HEK293T (cell line): ENCODE data around the gene EXOC7.

Source experiments
- ARNT ChIP-seq: fragments of 450-650 bp; IDR thresholded peaks from 2 replicates; pipeline ENCODE4 v1.6.1; 2017; ENCODE audit warnings: mild to moderate bottlenecking
- BHLHE40 ChIP-seq: fragments of 450-650 bp; IDR thresholded peaks from 2 replicates; pipeline ENCODE4 v1.6.1; 2016; ENCODE audit warnings: mild to moderate bottlenecking, moderate library complexity, borderline replicate concordance
- ELF4 ChIP-seq: fragments of 450-650 bp; IDR thresholded peaks from 2 replicates; pipeline ENCODE4 v1.6.1; 2017; ENCODE audit warnings: antibody characterized with exemption
- FOXM1 ChIP-seq: fragments of 450-650 bp; IDR thresholded peaks from 2 replicates; pipeline ENCODE4 v1.6.1; 2017; ENCODE audit warnings: mild to moderate bottlenecking, borderline replicate concordance
- HDGF ChIP-seq: fragments of 450-650 bp; IDR thresholded peaks from 2 replicates; pipeline ENCODE4 v1.6.1; 2017; ENCODE audit warnings: antibody characterized with exemption, borderline replicate concordance
- L3MBTL2 ChIP-seq: fragments of 450-650 bp; conservative IDR thresholded peaks from 2 replicates; pipeline ENCODE4 v1.6.1; 2016; ENCODE audit warnings: mild to moderate bottlenecking
- SP1 ChIP-seq: fragments of 450-650 bp; IDR thresholded peaks from 2 replicates; pipeline ENCODE4 v1.6.1; 2017
- TARDBP ChIP-seq: fragments of 450-650 bp; IDR thresholded peaks from 2 replicates; pipeline ENCODE4 v1.6.1; 2016
- ZNF384 ChIP-seq: fragments of 450-650 bp; IDR thresholded peaks from 2 replicates; pipeline ENCODE4 v1.6.1; 2016
- TF ChIP-seq, protein P1 (sequence below): fragments of 450-650 bp; IDR thresholded peaks from 2 replicates; pipeline ENCODE4 v1.6.1; 2016

DNA sequence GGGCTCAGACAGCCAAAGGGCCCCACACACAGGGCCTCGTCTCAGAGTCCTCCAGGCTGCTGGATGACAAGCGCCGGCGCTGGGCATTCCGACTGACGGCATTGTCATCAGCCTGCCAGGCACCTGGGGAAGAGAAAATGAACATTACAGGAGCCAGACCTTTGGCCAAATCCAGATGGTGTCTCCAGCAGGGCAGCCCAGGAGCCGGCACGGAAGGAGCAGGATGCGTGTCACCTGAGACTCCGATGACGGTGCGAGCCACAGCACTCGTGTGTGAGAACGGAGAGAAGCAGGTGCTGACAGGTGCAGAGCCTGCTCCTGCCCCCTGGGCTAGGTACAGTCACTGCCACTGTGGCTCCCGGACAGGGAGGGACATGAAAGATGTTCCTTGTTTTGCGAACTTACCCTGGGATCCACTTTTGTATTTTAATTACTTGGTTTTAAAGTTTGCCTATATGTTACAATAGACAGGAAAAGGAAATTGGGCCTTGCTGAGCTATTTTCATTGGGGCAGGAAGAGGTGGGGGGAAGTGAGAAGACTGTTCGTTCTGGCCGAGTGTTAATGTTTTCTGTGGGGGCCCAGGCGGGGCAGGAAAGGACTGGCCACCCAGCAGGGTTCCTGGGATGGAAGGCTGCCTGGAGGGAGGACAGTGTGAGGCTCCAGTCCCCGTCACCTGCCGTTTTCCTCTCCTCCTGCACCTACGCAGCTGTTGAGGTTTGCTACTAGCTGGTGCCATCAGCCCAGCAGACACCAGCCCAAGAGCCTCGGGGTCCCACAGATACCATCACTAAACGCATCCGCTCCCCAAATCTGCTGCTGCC lies 41.9 kb upstream of the EXOC7 start:
- TF ChIP-seq BHLHE40: no peak
- no peak for TF ChIP-seq FOXM1
- TF ChIP-seq SP1: no peak
- TF ChIP-seq ELF4: no peak
- no peak for TF ChIP-seq HDGF
- TF ChIP-seq L3MBTL2: no peak
- TF ChIP-seq ARNT: no peak
- no peak for TF ChIP-seq TARDBP
- TF ChIP-seq, protein P1, sequence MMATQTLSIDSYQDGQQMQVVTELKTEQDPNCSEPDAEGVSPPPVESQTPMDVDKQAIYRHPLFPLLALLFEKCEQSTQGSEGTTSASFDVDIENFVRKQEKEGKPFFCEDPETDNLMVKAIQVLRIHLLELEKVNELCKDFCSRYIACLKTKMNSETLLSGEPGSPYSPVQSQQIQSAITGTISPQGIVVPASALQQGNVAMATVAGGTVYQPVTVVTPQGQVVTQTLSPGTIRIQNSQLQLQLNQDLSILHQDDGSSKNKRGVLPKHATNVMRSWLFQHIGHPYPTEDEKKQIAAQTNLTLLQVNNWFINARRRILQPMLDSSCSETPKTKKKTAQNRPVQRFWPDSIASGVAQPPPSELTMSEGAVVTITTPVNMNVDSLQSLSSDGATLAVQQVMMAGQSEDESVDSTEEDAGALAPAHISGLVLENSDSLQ: no peak
- TF ChIP-seq ZNF384: no peak
